Mammary epithelial cell (primary cell): ENCODE measurements around the gene C1orf198.

Experiments used
- EZH2 ChIP-seq: IDR thresholded peaks from 2 replicates; pipeline ENCODE4 v1.6.1; 2012; ENCODE audit warnings: low read length, inconsistent platforms, borderline replicate concordance
- TF ChIP-seq, protein P1 (sequence below), 2 donors: IDR thresholded peaks in 1 of 2; conservative IDR thresholded peaks in 1 of 2; 2 replicates each; pipeline ENCODE4 v1.5.1; 2011 to 2012; ENCODE audit warnings: inconsistent platforms in 2 of 2, low read length in 2 of 2, mild to moderate bottlenecking in 2 of 2, control low read depth in 1 of 2, low read depth in 1 of 2; ENCODE audit not compliant: insufficient read depth in 1 of 2; ENCODE audit errors: extremely low read depth in 1 of 2

DNA sequence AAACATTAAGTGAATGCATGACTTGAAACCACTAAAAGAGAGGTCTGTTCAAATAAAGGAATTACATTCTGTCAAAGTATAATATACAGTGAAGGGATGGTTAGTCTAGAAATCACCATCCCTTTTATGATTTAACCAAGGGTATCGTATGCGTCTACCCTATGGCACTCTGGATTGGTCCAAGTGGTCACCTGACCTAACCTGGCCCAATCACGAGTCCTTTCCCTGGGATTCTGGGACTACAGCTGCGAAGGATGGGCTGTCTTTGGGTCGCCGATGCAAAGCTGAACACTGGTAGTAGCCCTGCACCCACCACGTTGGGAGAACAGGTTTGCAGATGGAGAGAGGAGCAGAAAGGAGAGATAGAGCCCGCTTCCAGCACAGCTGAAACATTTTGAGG lies 30.4 kb upstream of the C1orf198 start:
- TF ChIP-seq, protein P1, sequence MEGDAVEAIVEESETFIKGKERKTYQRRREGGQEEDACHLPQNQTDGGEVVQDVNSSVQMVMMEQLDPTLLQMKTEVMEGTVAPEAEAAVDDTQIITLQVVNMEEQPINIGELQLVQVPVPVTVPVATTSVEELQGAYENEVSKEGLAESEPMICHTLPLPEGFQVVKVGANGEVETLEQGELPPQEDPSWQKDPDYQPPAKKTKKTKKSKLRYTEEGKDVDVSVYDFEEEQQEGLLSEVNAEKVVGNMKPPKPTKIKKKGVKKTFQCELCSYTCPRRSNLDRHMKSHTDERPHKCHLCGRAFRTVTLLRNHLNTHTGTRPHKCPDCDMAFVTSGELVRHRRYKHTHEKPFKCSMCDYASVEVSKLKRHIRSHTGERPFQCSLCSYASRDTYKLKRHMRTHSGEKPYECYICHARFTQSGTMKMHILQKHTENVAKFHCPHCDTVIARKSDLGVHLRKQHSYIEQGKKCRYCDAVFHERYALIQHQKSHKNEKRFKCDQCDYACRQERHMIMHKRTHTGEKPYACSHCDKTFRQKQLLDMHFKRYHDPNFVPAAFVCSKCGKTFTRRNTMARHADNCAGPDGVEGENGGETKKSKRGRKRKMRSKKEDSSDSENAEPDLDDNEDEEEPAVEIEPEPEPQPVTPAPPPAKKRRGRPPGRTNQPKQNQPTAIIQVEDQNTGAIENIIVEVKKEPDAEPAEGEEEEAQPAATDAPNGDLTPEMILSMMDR (conservative IDR thresholded peaks at IDR 0.05 in 1 of 2, IDR thresholded peaks at IDR 0.05 in 1 of 2; ENCODE audit: extremely low read depth in 1 of 2, insufficient read depth in 1 of 2, low read depth in 1 of 2, low read length in 2 of 2): no peak
- TF ChIP-seq EZH2: no peak
